Smooth muscle cell (in vitro differentiated cells): ENCODE measurements around the gene C1QTNF6. TPM values are rescaled to one million over a fixed set of nuclear protein-coding genes. Genes with fewer than 3 reads are reported as not detected.

ENCODE experiments used
- DNase-seq: peaks from one replicate; lab custom pipeline; 2025; ENCODE audit not compliant: unreplicated experiment; lab: John Stamatoyannopoulos, UW
- H2AFZ ChIP-seq: fragments of 200-600 bp; sonication (generic); 2 replicates; pipeline ENCODE4 v1.6.0; 2016; ENCODE audit warnings: antibody characterized with exemption, low read depth, mild to moderate bottlenecking
- H3F3A ChIP-seq: fragments of 200-600 bp; sonication (generic); 2 replicates; pipeline ENCODE4 v1.6.0; 2017; ENCODE audit warnings: antibody characterized with exemption, low read depth
- H3K27ac ChIP-seq: fragments of 200-600 bp; sonication (generic); 2 replicates; pipeline ENCODE4 v1.5.1; 2016; ENCODE audit warnings: low read depth, mild to moderate bottlenecking
- H3K27me3 ChIP-seq: fragments of 200-600 bp; sonication (generic); 2 replicates; pipeline ENCODE4 v1.6.1; 2016; ENCODE audit warnings: low read depth, mild to moderate bottlenecking
- H3K36me3 ChIP-seq: fragments of 200-600 bp; sonication (generic); 2 replicates; pipeline ENCODE4 v1.5.1; 2016; ENCODE audit warnings: low read depth
- H3K4me1 ChIP-seq: fragments of 200-600 bp; sonication (generic); 2 replicates; pipeline ENCODE4 v1.5.1; 2016; ENCODE audit warnings: low read depth
- H3K4me2 ChIP-seq: fragments of 200-600 bp; sonication (generic); 2 replicates; pipeline ENCODE4 v1.6.0; 2016; ENCODE audit warnings: mild to moderate bottlenecking
- H3K4me3 ChIP-seq: fragments of 200-600 bp; sonication (generic); 2 replicates; pipeline ENCODE4 v1.5.1; 2016; ENCODE audit warnings: mild to moderate bottlenecking
- H3K79me2 ChIP-seq: fragments of 200-600 bp; sonication (generic); 2 replicates; pipeline ENCODE4 v1.6.0; 2016; ENCODE audit warnings: low read depth, mild to moderate bottlenecking
- H3K9ac ChIP-seq: fragments of 200-600 bp; sonication (generic); 2 replicates; pipeline ENCODE4 v1.6.0; 2016; ENCODE audit warnings: low read depth
- H3K9me3 ChIP-seq: fragments of 200-600 bp; sonication (generic); replicated peaks from 2 replicates; pipeline ENCODE4 v1.5.1; 2016; ENCODE audit warnings: low read depth
- H4K20me1 ChIP-seq: fragments of 200-600 bp; sonication (generic); 2 replicates; pipeline ENCODE4 v1.6.0; 2016; ENCODE audit warnings: low read depth
- CTCF ChIP-seq: fragments of 200-600 bp; sonication (generic); IDR thresholded peaks from 2 replicates; pipeline ENCODE4 v1.5.1; 2017; ENCODE audit warnings: borderline replicate concordance, mild to moderate bottlenecking, antibody characterized with exemption; ENCODE audit not compliant: insufficient read depth, poor library complexity, severe bottlenecking
- WGBS: methylation state at CpG from one replicate; pipeline ENCODE4 v1.1.7; 2016; ENCODE audit warnings: low lambda C conversion rate; 5-methylcytosine and 5-hydroxymethylcytosine counted together
- polyA plus RNA-seq: library from polyadenylated mRNA; unstranded; fragments of >200 nt; fragmentation: Nextera tagmentation; extraction: Ambion mirVana; gene quantifications from 2 replicates; pipeline ENCODE4 v1.2.1, GENCODE V29; 2016
- total RNA-seq: library from RNA; depleted of rRNA; stranded (reverse); fragments of >200 nt; gene quantifications from 2 replicates; pipeline ENCODE4 v1.2.3, GENCODE V29; 2014

The C1QTNF6 gene
- total and polyA plus RNA-seq, 2 experiments from 2014 or later: 14.3 to 26.8 TPM

DNA sequence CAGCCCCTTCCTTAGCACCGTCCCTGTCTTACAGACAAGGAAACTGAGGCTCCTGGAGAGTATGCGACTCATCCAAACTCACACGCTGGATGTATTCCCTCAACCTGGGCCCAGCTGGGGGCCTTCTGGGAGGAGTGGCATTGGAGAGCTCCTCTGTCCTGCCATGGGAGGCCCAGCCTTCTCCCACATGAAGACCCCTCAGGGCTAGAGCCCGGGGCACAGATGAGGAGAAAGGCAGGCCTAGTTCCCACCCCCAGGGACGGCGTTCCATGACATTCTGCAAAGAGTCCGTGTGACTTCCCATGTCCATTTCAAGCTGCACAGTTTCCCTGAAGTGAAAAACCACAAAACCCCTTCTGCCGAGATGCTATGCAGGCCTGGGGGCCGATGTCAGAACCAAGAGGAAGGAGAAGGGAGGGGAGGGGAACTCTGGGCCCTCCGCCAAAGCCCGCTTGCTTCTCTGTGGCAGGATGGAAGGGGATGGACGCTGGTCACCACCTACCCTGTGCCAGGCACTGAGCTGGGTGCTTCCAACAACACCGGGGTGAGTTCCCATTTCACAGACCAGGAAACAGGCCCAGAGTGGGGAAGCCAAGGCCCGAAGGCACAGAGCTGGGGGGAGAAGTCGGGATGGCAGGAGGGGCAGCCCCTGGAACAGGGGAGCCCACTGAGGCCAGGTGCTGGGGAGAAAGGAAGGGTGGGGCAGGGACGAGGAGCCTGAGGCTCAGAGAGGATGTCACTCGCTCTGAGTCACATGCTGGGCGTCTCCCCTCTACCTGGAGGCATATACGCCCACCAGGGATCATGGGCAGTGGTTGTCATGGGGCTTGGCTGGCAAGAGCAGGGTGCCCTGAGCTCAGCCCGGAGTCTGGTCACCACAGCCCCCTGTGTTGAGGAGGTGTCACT lies 40.3 kb upstream of the C1QTNF6 start:
- DNase-seq: no peak
- Histone ChIP-seq H3K4me3 (no peak overlapping the region), H2AFZ (peak overlapping the region; percentile 13), H3K4me1 (peaks cover 4% of the 10 kb centered on the region), H3K9ac (no peak overlapping the region), H3K79me2 (no peaks in the 10 kb centered on the region), H3K4me2 (peak overlapping the region; percentile 71), H3K9me3 (no peaks in the 10 kb centered on the region), H3K27me3 (no peaks in the 10 kb centered on the region), H3F3A (peaks cover 9% of the 10 kb centered on the region), H3K36me3 (no peaks in the 10 kb centered on the region), H3K27ac (peak overlapping the region; percentile 74), H4K20me1 (no peaks in the 10 kb centered on the region)
- WGBS: 49% methylated on average over 20 of the region's 20 CpGs
- no peak for TF ChIP-seq CTCF

DNA sequence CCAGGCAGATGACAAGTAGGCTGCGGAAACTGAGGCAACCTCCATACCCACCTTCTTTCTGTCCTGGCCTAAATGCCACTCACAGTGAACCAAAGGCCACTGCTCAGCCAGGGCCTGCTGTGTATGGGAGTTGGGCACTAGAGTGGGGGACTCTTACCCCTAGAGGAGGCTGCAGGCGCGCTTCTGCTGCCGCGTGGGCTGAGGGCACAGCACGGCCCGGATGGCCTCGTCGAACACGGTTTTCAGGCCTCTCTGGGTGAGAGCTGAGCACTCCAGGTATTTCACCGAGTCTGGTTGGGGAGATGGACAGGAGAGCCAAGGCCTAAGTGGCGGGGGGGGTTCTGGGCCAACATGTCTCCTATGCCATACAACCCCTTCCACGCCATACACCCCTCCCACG lies 38.5 kb upstream of the C1QTNF6 start:
- no peaks in the 10 kb centered on the region for H3K79me2 ChIP-seq

GRCh38 chr22:37226087-37226486 lies 38.0 kb upstream of the C1QTNF6 start:
- TF ChIP-seq CTCF: no peak
- Histone ChIP-seq H3K27ac (no peak overlapping the region), H3K9ac (no peak overlapping the region), H3K4me3 (no peak overlapping the region), H3K4me2 (no peak overlapping the region), H3K36me3 (no peaks in the 10 kb centered on the region), H4K20me1 (no peaks in the 10 kb centered on the region), H3K27me3 (no peaks in the 10 kb centered on the region), H3K9me3 (no peaks in the 10 kb centered on the region), H3K4me1 (peaks cover 4% of the 10 kb centered on the region), H3K79me2 (no peaks in the 10 kb centered on the region), H2AFZ (no peak overlapping the region), H3F3A (peaks cover 9% of the 10 kb centered on the region)
- 90% methylated on average over 4 of the region's 4 CpGs for WGBS
- no peak for DNase-seq

More for the DNA sequence above, 38.5 kb upstream of the C1QTNF6 start:
- Histone ChIP-seq H3K4me3 (no peak overlapping the region), H2AFZ (no peak overlapping the region), H3F3A (peaks cover 9% of the 10 kb centered on the region), H3K4me1 (peaks cover 4% of the 10 kb centered on the region), H4K20me1 (no peaks in the 10 kb centered on the region), H3K27ac (no peak overlapping the region), H3K36me3 (no peaks in the 10 kb centered on the region), H3K9me3 (no peaks in the 10 kb centered on the region), H3K4me2 (no peak overlapping the region), H3K9ac (no peak overlapping the region), H3K27me3 (no peaks in the 10 kb centered on the region)
- no peak for DNase-seq
- TF ChIP-seq CTCF: no peak
- 94% methylated on average over 12 of the region's 14 CpGs for WGBS
